Upper lobe of right lung (tissue), 1 donor: Measurements from ENCODE around the gene ADCY2. TPM values are rescaled to one million over a fixed set of nuclear protein-coding genes. Genes with fewer than 3 reads are reported as not detected.

Source experiments
- ATAC-seq: fragments of 200-7000 bp; cut with Tn5 transposase; one replicate; pipeline ENCODE4 v1.9.1; 2020; ENCODE audit warnings: mild to moderate bottlenecking, moderate library complexity
- DNase-seq: peaks from one replicate; pipeline ENCODE4 v3.0.0-alpha.2; 2020
- H3K27ac ChIP-seq: fragments of 200-600 bp; one replicate; pipeline ENCODE4 v1.8.0; 2022
- H3K27me3 ChIP-seq: fragments of 200-600 bp; one replicate; pipeline ENCODE4 v1.8.0; 2022; ENCODE audit warnings: mild to moderate bottlenecking
- H3K36me3 ChIP-seq: fragments of 200-600 bp; one replicate; pipeline ENCODE4 v1.8.0; 2022
- H3K4me1 ChIP-seq: fragments of 200-600 bp; one replicate; pipeline ENCODE4 v1.8.0; 2022
- H3K4me3 ChIP-seq: fragments of 200-600 bp; one replicate; pipeline ENCODE4 v1.8.0; 2022; ENCODE audit warnings: mild to moderate bottlenecking
- H3K9me3 ChIP-seq: fragments of 200-600 bp; one replicate; pipeline ENCODE4 v1.8.0; 2022
- CTCF ChIP-seq: fragments of 200-600 bp; IDR thresholded peaks from one replicate; pipeline ENCODE4 v1.8.0; 2022; ENCODE audit warnings: antibody characterized with exemption
- intact Hi-C: fragments of 100-400 bp; cut with DNase I; formaldehyde crosslinking; loops from one replicate; pipeline ENCODE4 v1.11.0; 2022
- total RNA-seq: library from RNA; stranded (reverse); fragmentation: NEBNext Ultra II Directional; extraction: Animal tissue kit (Norgen Biotek cat#: 25700); gene quantifications from one replicate; pipeline ENCODE4 v1.2.1, GENCODE V29; 2021
- donor health status: DM: no; HTN: yes; CAD: no; lungs with severe emphysema.

ADCY2 gene
- total RNA-seq, 1 donor from 2014 or later: 0.17 TPM

GRCh38 chr5:7855611-7856010, 459.7 kb downstream of the ADCY2 start:
- DNase-seq (no peak), ATAC-seq (no peak)
- Histone ChIP-seq H3K4me1 (no peaks in the 10 kb centered on the region), H3K27ac (no peak overlapping the region), H3K4me3 (no peak overlapping the region), H3K27me3 (no peaks in the 10 kb centered on the region), H3K9me3 (no peaks in the 10 kb centered on the region), H3K36me3 (peaks cover 18% of the 10 kb centered on the region)
- intact Hi-C loops: no loop called here
- TF ChIP-seq CTCF: no peak

- no peak overlapping the region for H3K27ac ChIP-seq
- H3K9me3 ChIP-seq: no peaks in the 10 kb centered on the region
- H3K27me3 ChIP-seq: no peaks in the 10 kb centered on the region
- intact Hi-C loops: no loop called here
- H3K4me3 ChIP-seq: no peak overlapping the region
- ATAC-seq (peak; percentile 85), DNase-seq (no peak)
- peak; percentile 61 for TF ChIP-seq CTCF
- no peaks in the 10 kb centered on the region for H3K4me1 ChIP-seq
- H3K36me3 ChIP-seq: peaks cover 30% of the 10 kb centered on the region
Observed at GRCh38 chr5:7856855-7857254, 460.9 kb downstream of the ADCY2 start.

GRCh38 chr5:7857361-7857760, 461.4 kb downstream of the ADCY2 start:
- H3K27ac ChIP-seq: no peak overlapping the region
- no peak for DNase-seq
- intact Hi-C loops: no loop called here
- TF ChIP-seq CTCF: no peak
- no peaks in the 10 kb centered on the region for H3K27me3 ChIP-seq
- peaks cover 35% of the 10 kb centered on the region for H3K36me3 ChIP-seq
- H3K4me1 ChIP-seq: no peaks in the 10 kb centered on the region
- H3K4me3 ChIP-seq: no peak overlapping the region
- H3K9me3 ChIP-seq: no peaks in the 10 kb centered on the region
- ATAC-seq: no peak

GRCh38 chr5:7857926-7858632, 462.1 kb downstream of the ADCY2 start:
- no peaks in the 10 kb centered on the region for H3K4me1 ChIP-seq
- no peak for TF ChIP-seq CTCF
- ATAC-seq (no peak), DNase-seq (no peak)
- no peak overlapping the region for H3K27ac ChIP-seq
- H3K36me3 ChIP-seq: peaks cover 41% of the 10 kb centered on the region
- no peaks in the 10 kb centered on the region for H3K27me3 ChIP-seq
- no peak overlapping the region for H3K4me3 ChIP-seq
- no peaks in the 10 kb centered on the region for H3K9me3 ChIP-seq
- intact Hi-C loops: no loop called here

GRCh38 chr5:7866196-7866595, 470.3 kb downstream of the ADCY2 start:
- H3K27ac ChIP-seq: no peak overlapping the region
- intact Hi-C loops: no loop called here

More at GRCh38 chr5:7866196-7866595, 470.3 kb downstream of the ADCY2 start:
- Histone ChIP-seq H3K4me3 (no peak overlapping the region), H3K36me3 (peaks cover 36% of the 10 kb centered on the region), H3K4me1 (peaks cover 19% of the 10 kb centered on the region), H3K27me3 (no peaks in the 10 kb centered on the region), H3K9me3 (no peaks in the 10 kb centered on the region)
- DNase-seq (no peak), ATAC-seq (no peak)
- TF ChIP-seq CTCF: no peak
